SK-N-SH (cell line): Measurements from ENCODE around the gene GUCY1A1. TPM values are rescaled to one million over a fixed set of nuclear protein-coding genes. Genes with fewer than 3 reads are reported as not detected.

Experiments
- CTCF ChIA-PET: fragments of 300-600, 350-600 bp; formaldehyde crosslinking; extraction: SDS; loops from one replicate; lab custom pipeline; 2021; lab: Yijun Ruan, JAX
- POLR2A ChIA-PET: fragments of 350-600 bp; sonication (Branson Sonifier 250); formaldehyde crosslinking; extraction: SDS; loops from one replicate; lab custom pipeline; 2020; ENCODE audit warnings: antibody characterized with exemption, inconsistent platforms; lab: Yijun Ruan, JAX
- DNase-seq: peaks from one replicate; pipeline ENCODE4 v3.0.0; 2012
- H2AFZ ChIP-seq: fragments of 200-600 bp; sonication (generic); 2 replicates; pipeline ENCODE4 v1.8.1; 2016; ENCODE audit warnings: antibody characterized with exemption, mild to moderate bottlenecking, low read depth
- H3F3A ChIP-seq: fragments of 200-600 bp; sonication (generic); replicated peaks from 2 replicates; pipeline ENCODE3; 2016; ENCODE audit warnings: antibody characterized with exemption, mild to moderate bottlenecking; ENCODE audit not compliant: insufficient read depth
- H3K27ac ChIP-seq, 2 experiments: fragments of 200-500 bp in 1 of 2; fragments of 200-600 bp in 1 of 2; sonication (Bioruptor generic) in 1 of 2; sonication (generic), shearing (Covaris generic) in 1 of 2; 2 replicates each; pipeline versions ENCODE4 v1.5.1 to v1.6.1; 2014 to 2016; ENCODE audit warnings: low read depth in 2 of 2, inconsistent platforms in 1 of 2, low read length in 1 of 2, mild to moderate bottlenecking in 1 of 2, mixed read lengths in 1 of 2
- H3K27me3 ChIP-seq: fragments of 200-600 bp; sonication (generic), shearing (Covaris generic); 2 replicates; pipeline ENCODE4 v1.6.1; 2016; ENCODE audit warnings: mixed run types; ENCODE audit not compliant: insufficient read depth
- H3K36me3 ChIP-seq, 2 experiments: fragments of 200-500 bp in 1 of 2; fragments of 200-600 bp in 1 of 2; sonication (Bioruptor generic) in 1 of 2; sonication (generic) in 1 of 2; replicated peaks in 1 of 2; 2 replicates each; pipeline versions ENCODE3 to v1.5.1; 2014 to 2016; ENCODE audit warnings: low read length in 1 of 2, mild to moderate bottlenecking in 1 of 2; ENCODE audit not compliant: insufficient read depth in 2 of 2, control insufficient read depth in 1 of 2
- H3K4me1 ChIP-seq, 2 experiments: fragments of 200-500 bp in 1 of 2; fragments of 200-600 bp in 1 of 2; sonication (Bioruptor generic) in 1 of 2; sonication (generic), shearing (Covaris generic) in 1 of 2; 2 replicates each; pipeline versions ENCODE4 v1.5.1 to v1.6.1; 2014 to 2016; ENCODE audit warnings: low read depth in 1 of 2, low read length in 1 of 2, mixed run types in 1 of 2; ENCODE audit not compliant: insufficient read depth in 2 of 2, control insufficient read depth in 1 of 2
- H3K4me2 ChIP-seq: fragments of 200-600 bp; sonication (generic), shearing (Covaris generic); 2 replicates; pipeline ENCODE4 v1.6.1; 2017; ENCODE audit warnings: mixed run types
- H3K4me3 ChIP-seq, 2 experiments: fragments of 200-500 bp in 1 of 2; fragments of 200-600 bp in 1 of 2; sonication (Bioruptor generic) in 1 of 2; sonication (generic), shearing (Covaris generic) in 1 of 2; 2 replicates each; pipeline versions ENCODE4 v1.5.1 to v1.8.1; 2014 to 2016; ENCODE audit warnings: low read depth in 2 of 2, inconsistent platforms in 1 of 2, low read length in 1 of 2, mild to moderate bottlenecking in 1 of 2, mixed read lengths in 1 of 2, moderate library complexity in 1 of 2
- H3K79me2 ChIP-seq: fragments of 200-600 bp; sonication (generic); 2 replicates; pipeline ENCODE4 v1.8.1; 2017; ENCODE audit warnings: mild to moderate bottlenecking; ENCODE audit not compliant: insufficient read depth
- H3K9ac ChIP-seq: fragments of 200-600 bp; sonication (generic); 2 replicates; pipeline ENCODE4 v1.6.1; 2017; ENCODE audit warnings: mixed run types
- H3K9me2 ChIP-seq: fragments of 200-600 bp; sonication (generic); 2 replicates; pipeline ENCODE4 v1.6.1; 2017; ENCODE audit warnings: mixed run types
- H3K9me3 ChIP-seq: fragments of 200-600 bp; sonication (generic); 2 replicates; pipeline ENCODE4 v1.6.1; 2017; ENCODE audit warnings: mixed run types, mild to moderate bottlenecking, moderate library complexity
- H4K20me1 ChIP-seq: fragments of 200-600 bp; sonication (generic); 2 replicates; pipeline ENCODE4 v1.6.1; 2017; ENCODE audit warnings: mild to moderate bottlenecking, mixed run types; ENCODE audit not compliant: insufficient read depth
- CHD2 ChIP-seq: fragments of 150-350 bp; IDR thresholded peaks from 2 replicates; pipeline ENCODE4 v1.6.1; 2018; ENCODE audit warnings: low read length; ENCODE audit not compliant: partially characterized antibody
- ELF1 ChIP-seq: IDR thresholded peaks from 2 replicates; pipeline ENCODE4 v1.4.0; 2012
- FOSL2 ChIP-seq: IDR thresholded peaks from 2 replicates; pipeline ENCODE4 v1.4.0; 2012; ENCODE audit warnings: low read depth, mild to moderate bottlenecking, moderate library complexity, borderline replicate concordance
- FOXJ3 ChIP-seq: sonication (generic); formaldehyde crosslinking; IDR thresholded peaks from 2 replicates; pipeline ENCODE4 v1.5.1; 2020; ENCODE audit warnings: mild to moderate bottlenecking, missing genetic modification reagents
- FOXM1 ChIP-seq: IDR thresholded peaks from 2 replicates; pipeline ENCODE4 v1.4.0; 2012; ENCODE audit warnings: low read depth, mild to moderate bottlenecking
- MEF2A ChIP-seq: IDR thresholded peaks from 2 replicates; pipeline ENCODE4 v1.4.0; 2012; ENCODE audit warnings: low read depth, borderline replicate concordance
- NFIC ChIP-seq: IDR thresholded peaks from 2 replicates; pipeline ENCODE4 v1.4.0; 2012; ENCODE audit warnings: borderline replicate concordance
- RCOR1 ChIP-seq: fragments of 150-350 bp; IDR thresholded peaks from 2 replicates; pipeline ENCODE4 v1.6.1; 2017; ENCODE audit warnings: antibody characterized with exemption, low read length
- RXRA ChIP-seq: IDR thresholded peaks from 2 replicates; pipeline ENCODE4 v1.4.0; 2012; ENCODE audit warnings: low read depth, mild to moderate bottlenecking, borderline replicate concordance
- SIN3A ChIP-seq: IDR thresholded peaks from 2 replicates; pipeline ENCODE4 v1.6.1; 2012; ENCODE audit warnings: low read depth, mild to moderate bottlenecking, low read length, moderate library complexity, borderline replicate concordance
- SMC3 ChIP-seq: IDR thresholded peaks from 2 replicates; pipeline ENCODE4 v1.6.1; 2012; ENCODE audit warnings: low read depth, low read length, improper control_type of control experiment
- TCF12 ChIP-seq: IDR thresholded peaks from 2 replicates; pipeline ENCODE4 v1.4.0; 2012
- TEAD4 ChIP-seq: IDR thresholded peaks from 2 replicates; pipeline ENCODE4 v1.4.0; 2012; ENCODE audit warnings: mild to moderate bottlenecking, borderline replicate concordance; ENCODE audit not compliant: insufficient read depth
- WGBS: methylation state at CpG from one replicate; pipeline ENCODE4 v1.1.6; 2017; ENCODE audit warnings: low lambda C conversion rate; 5-methylcytosine and 5-hydroxymethylcytosine counted together
- polyA plus RNA-seq, 3 experiments: library from polyadenylated mRNA; depleted of rRNA; stranded (reverse); fragments of >200 nt; gene quantifications; 2 replicates each; pipeline ENCODE4 v1.2.3, GENCODE V29; 2012
- TF ChIP-seq, protein P1 (sequence below): fragments of 150-350 bp; IDR thresholded peaks from 2 replicates; pipeline ENCODE4 v1.6.1; 2016; ENCODE audit warnings: mild to moderate bottlenecking, low read depth, low read length
- TF ChIP-seq, protein P2 (sequence below): IDR thresholded peaks from 2 replicates; pipeline ENCODE4; 2012
- TF ChIP-seq, protein P3 (sequence below): IDR thresholded peaks from 2 replicates; pipeline ENCODE4 v1.4.0; 2012; ENCODE audit warnings: low read depth

Gene GUCY1A1
- polyA plus RNA-seq, 1 of the 3 experiments (the other 2 are of a cell fraction) = 0.03 TPM

DNA sequence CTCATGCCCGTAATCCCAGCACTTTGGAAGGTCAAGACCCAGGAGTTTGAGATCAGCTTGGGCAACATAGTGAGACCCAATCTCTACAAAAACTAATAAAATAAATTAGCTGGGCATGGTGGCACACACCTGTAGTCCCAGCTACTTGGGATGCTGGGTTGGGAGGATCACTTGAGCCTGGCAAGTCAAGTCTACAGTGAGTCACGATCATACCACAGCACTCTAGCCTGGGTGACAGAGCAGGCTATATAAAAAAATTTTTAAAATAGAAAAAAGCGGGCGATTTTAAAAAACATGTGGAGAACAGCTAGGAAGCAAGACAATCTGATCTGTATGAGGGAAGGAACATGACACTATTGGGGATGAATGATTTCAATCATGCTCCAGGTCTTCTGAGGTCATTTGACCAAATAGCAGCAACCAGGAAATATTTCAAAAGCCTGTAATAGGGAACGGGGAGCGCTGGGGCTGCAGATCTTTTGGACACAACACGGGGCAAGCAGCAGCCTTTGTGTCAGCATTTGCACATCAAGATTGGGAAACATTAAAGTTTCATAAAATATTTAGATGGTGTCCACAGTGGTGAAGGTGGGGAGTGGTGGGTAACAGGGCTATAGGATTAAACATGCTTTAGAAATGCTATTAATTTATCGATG lies 48.3 kb upstream of the GUCY1A1 start:
- Histone ChIP-seq H3K4me1 (no peaks in the 10 kb centered on the region), H3K4me3 (no peak overlapping the region), H3K9ac (no peak overlapping the region), H3K36me3 (no peaks in the 10 kb centered on the region)
- POLR2A ChIA-PET = no interaction called here
- WGBS = 86% methylated on average over 8 of the region's 8 CpGs
- DNase-seq = no peak
- CTCF ChIA-PET = no interaction called here
- TF ChIP-seq TCF12 (no peak), FOXJ3 (no peak), SIN3A (no peak), RCOR1 (no peak), ELF1 (no peak)
- TF ChIP-seq, protein P1, sequence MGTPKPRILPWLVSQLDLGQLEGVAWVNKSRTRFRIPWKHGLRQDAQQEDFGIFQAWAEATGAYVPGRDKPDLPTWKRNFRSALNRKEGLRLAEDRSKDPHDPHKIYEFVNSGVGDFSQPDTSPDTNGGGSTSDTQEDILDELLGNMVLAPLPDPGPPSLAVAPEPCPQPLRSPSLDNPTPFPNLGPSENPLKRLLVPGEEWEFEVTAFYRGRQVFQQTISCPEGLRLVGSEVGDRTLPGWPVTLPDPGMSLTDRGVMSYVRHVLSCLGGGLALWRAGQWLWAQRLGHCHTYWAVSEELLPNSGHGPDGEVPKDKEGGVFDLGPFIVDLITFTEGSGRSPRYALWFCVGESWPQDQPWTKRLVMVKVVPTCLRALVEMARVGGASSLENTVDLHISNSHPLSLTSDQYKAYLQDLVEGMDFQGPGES = no peak
- TF ChIP-seq, all 33 proteins: peak for 0
- no peaks in the 10 kb centered on the region for H3K9me3 ChIP-seq
- no peaks in the 10 kb centered on the region for H3F3A ChIP-seq
- H4K20me1 ChIP-seq = no peaks in the 10 kb centered on the region
- H3K4me2 ChIP-seq = no peak overlapping the region
- H3K79me2 ChIP-seq = no peaks in the 10 kb centered on the region
- H3K27ac ChIP-seq = no peak overlapping the region
- H3K9me2 ChIP-seq = no peaks in the 10 kb centered on the region
- H2AFZ ChIP-seq = no peak overlapping the region
- no peaks in the 10 kb centered on the region for H3K27me3 ChIP-seq

DNA sequence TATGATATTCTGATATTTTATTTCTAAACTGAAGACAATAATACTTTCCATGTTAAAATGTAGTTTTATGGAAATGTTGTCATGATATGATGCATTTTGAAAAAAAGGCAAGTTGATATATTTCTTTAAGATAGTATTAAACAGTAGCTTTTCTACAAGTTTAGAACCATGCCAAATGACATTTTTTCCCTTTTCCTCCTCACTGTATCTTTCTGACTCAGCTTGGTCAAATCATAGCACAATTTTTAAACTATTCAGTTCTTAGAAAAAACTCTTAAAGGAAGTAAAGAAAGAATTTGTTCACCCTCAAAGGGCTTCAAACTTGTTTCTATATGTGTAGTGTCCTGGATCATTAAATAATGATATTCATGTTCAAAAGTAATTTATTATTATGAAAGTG lies 46.0 kb upstream of the GUCY1A1 start:
- H3K4me2 ChIP-seq = no peak overlapping the region
- no peak overlapping the region for H3K27ac ChIP-seq
- ChIA-PET POLR2A (no interaction called here), CTCF (no interaction called here)
- H3K9me3 ChIP-seq = no peaks in the 10 kb centered on the region
- no peaks in the 10 kb centered on the region for H3K9me2 ChIP-seq
- no peak overlapping the region for H3K4me3 ChIP-seq
- TF ChIP-seq FOXM1 = no peak
- TF ChIP-seq, protein P2, sequence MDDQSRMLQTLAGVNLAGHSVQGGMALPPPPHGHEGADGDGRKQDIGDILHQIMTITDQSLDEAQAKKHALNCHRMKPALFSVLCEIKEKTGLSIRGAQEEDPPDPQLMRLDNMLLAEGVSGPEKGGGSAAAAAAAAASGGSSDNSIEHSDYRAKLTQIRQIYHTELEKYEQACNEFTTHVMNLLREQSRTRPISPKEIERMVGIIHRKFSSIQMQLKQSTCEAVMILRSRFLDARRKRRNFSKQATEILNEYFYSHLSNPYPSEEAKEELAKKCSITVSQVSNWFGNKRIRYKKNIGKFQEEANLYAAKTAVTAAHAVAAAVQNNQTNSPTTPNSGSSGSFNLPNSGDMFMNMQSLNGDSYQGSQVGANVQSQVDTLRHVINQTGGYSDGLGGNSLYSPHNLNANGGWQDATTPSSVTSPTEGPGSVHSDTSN = no peak
- TF ChIP-seq SMC3 = no peak
- TF ChIP-seq, protein P1 = no peak
- TF ChIP-seq NFIC = no peak
- TF ChIP-seq SIN3A = no peak
- TF ChIP-seq, protein P3, sequence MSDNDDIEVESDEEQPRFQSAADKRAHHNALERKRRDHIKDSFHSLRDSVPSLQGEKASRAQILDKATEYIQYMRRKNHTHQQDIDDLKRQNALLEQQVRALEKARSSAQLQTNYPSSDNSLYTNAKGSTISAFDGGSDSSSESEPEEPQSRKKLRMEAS = no peak
- TF ChIP-seq RCOR1 = no peak
- no peak for TF ChIP-seq ELF1
- no peak for TF ChIP-seq FOSL2
- TF ChIP-seq CHD2 = no peak
- no peak for TF ChIP-seq FOXJ3
- TF ChIP-seq RXRA = no peak
- TF ChIP-seq TEAD4 = no peak
- TF ChIP-seq MEF2A = no peak
- H3K27me3 ChIP-seq = no peaks in the 10 kb centered on the region
- DNase-seq = no peak
- no peaks in the 10 kb centered on the region for H3K4me1 ChIP-seq
- no peaks in the 10 kb centered on the region for H3F3A ChIP-seq
- no peak overlapping the region for H2AFZ ChIP-seq
- no peaks in the 10 kb centered on the region for H4K20me1 ChIP-seq
- no peak overlapping the region for H3K9ac ChIP-seq
- no peaks in the 10 kb centered on the region for H3K36me3 ChIP-seq
- H3K79me2 ChIP-seq = no peaks in the 10 kb centered on the region
